ENCODE measurements around the gene CHRNG. TPM values are rescaled to one million over a fixed set of nuclear protein-coding genes. Genes with fewer than 3 reads are reported as not detected.
A peak's percentile ranks its signal among the peaks of the same experiment; 100 is the strongest.

The CHRNG gene
- total and polyA plus RNA-seq, 2 experiments from 2014 or later = not detected

- no peaks in the 10 kb centered on the region for H4K20me1 ChIP-seq (ENCODE audit: insufficient read depth, poor library complexity, severe bottlenecking)
- no peak overlapping the region for H3K27ac ChIP-seq
- no peaks in the 10 kb centered on the region for H3K79me2 ChIP-seq
- no peaks in the 10 kb centered on the region for H3K9me3 ChIP-seq (ENCODE audit: low read depth)
- H3K36me3 ChIP-seq (replicated peaks; ENCODE audit: insufficient read depth, low read depth) = no peaks in the 10 kb centered on the region
- H2AFZ ChIP-seq = no peak overlapping the region
- H3K4me2 ChIP-seq = no peak overlapping the region
- WGBS (ENCODE audit: low lambda C conversion rate, missing lambda C conversion rate) = 93% methylated on average over 5 of the region's 5 CpGs
- no peaks in the 10 kb centered on the region for H3K9me2 ChIP-seq (replicated peaks; ENCODE audit: insufficient read depth)
- no peak for DNase-seq (ENCODE audit: low spot score)
- no peak for TF ChIP-seq EZH2 (IDR thresholded peaks at IDR 0.05; ENCODE audit: borderline replicate concordance)
- no peak for TF ChIP-seq CTCF (IDR thresholded peaks at IDR 0.05; ENCODE audit: poor library complexity)
- TF ChIP-seq EZH2phosphoT487 (IDR thresholded peaks at IDR 0.05; ENCODE audit: low read depth, severe bottlenecking, unreplicated experiment) = no peak
- H3K4me1 ChIP-seq (ENCODE audit: insufficient read depth) = no peaks in the 10 kb centered on the region
- H3K4me3 ChIP-seq = no peak overlapping the region
- H3K27me3 ChIP-seq = no peaks in the 10 kb centered on the region
These were observed 3.5 kb upstream of the CHRNG start for GRCh38 chr2:232535761-232536530.

GRCh38 chr2:232537079-232537478 is 2.4 kb upstream of the CHRNG start:
- H2AFZ ChIP-seq = no peak overlapping the region
- no peaks in the 10 kb centered on the region for H3K4me1 ChIP-seq (ENCODE audit: insufficient read depth)
- no peak for DNase-seq (ENCODE audit: low spot score)
- no peak overlapping the region for H3K4me3 ChIP-seq
- no peaks in the 10 kb centered on the region for H3K36me3 ChIP-seq (replicated peaks; ENCODE audit: insufficient read depth, low read depth)
- TF ChIP-seq EZH2phosphoT487 (IDR thresholded peaks at IDR 0.05; ENCODE audit: low read depth, severe bottlenecking, unreplicated experiment) = no peak
- TF ChIP-seq CTCF (IDR thresholded peaks at IDR 0.05; ENCODE audit: poor library complexity) = peak; percentile 8
- TF ChIP-seq EZH2 (IDR thresholded peaks at IDR 0.05; ENCODE audit: borderline replicate concordance) = no peak
- no peaks in the 10 kb centered on the region for H3K27me3 ChIP-seq
- H3K79me2 ChIP-seq = no peaks in the 10 kb centered on the region
- H4K20me1 ChIP-seq (ENCODE audit: insufficient read depth, poor library complexity, severe bottlenecking) = no peaks in the 10 kb centered on the region
- no peak overlapping the region for H3K27ac ChIP-seq
- no peaks in the 10 kb centered on the region for H3K9me2 ChIP-seq (replicated peaks; ENCODE audit: insufficient read depth)
- no peaks in the 10 kb centered on the region for H3K9me3 ChIP-seq (ENCODE audit: low read depth)
- 63% methylated on average over 5 of the region's 5 CpGs for WGBS (ENCODE audit: low lambda C conversion rate, missing lambda C conversion rate)
- H3K4me2 ChIP-seq = no peak overlapping the region

DNA sequence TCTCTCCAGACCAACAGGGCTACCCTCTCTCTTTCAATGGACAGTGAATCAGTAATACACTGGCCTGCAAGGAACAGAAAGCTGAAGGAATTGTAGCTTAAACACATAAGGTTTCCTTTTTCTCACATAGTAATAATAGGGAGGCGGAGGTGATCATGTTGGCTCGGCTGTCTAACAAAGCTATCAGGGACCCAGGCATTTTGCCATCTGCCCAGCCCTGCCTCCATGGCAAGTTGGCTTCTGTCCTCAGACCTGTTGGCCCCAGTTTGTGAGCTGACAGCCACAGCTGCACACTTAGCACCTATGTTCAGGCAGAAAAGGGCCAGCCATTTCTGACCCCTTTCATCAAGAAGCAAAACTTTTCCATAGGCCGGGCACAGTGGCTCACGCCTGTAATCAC is 2.0 kb upstream of the CHRNG start:
- no peaks in the 10 kb centered on the region for H3K9me3 ChIP-seq (ENCODE audit: low read depth)
- no peak overlapping the region for H3K4me3 ChIP-seq
- WGBS (ENCODE audit: low lambda C conversion rate, missing lambda C conversion rate) = 97% methylated on average over 4 of the region's 4 CpGs
- no peak overlapping the region for H3K27ac ChIP-seq
- no peak overlapping the region for H3K4me2 ChIP-seq
- DNase-seq (ENCODE audit: low spot score) = no peak
- TF ChIP-seq EZH2phosphoT487 (IDR thresholded peaks at IDR 0.05; ENCODE audit: low read depth, severe bottlenecking, unreplicated experiment) (no peak), EZH2 (IDR thresholded peaks at IDR 0.05; ENCODE audit: borderline replicate concordance) (no peak), CTCF (IDR thresholded peaks at IDR 0.05; ENCODE audit: poor library complexity) (no peak)
- no peaks in the 10 kb centered on the region for H3K27me3 ChIP-seq
- no peaks in the 10 kb centered on the region for H3K36me3 ChIP-seq (replicated peaks; ENCODE audit: insufficient read depth, low read depth)
- H3K4me1 ChIP-seq (ENCODE audit: insufficient read depth) = no peaks in the 10 kb centered on the region
- H3K9me2 ChIP-seq (replicated peaks; ENCODE audit: insufficient read depth) = no peaks in the 10 kb centered on the region
- H3K79me2 ChIP-seq = no peaks in the 10 kb centered on the region
- no peak overlapping the region for H2AFZ ChIP-seq
- no peaks in the 10 kb centered on the region for H4K20me1 ChIP-seq (ENCODE audit: insufficient read depth, poor library complexity, severe bottlenecking)

All from hepatocyte (in vitro differentiated cells).